Liver (tissue), 9 donors: ENCODE results near the gene LAMB4. TPM values are rescaled to one million over a fixed set of nuclear protein-coding genes. Genes with fewer than 3 reads are reported as not detected.

Experiments
- DNase-seq: peaks from one replicate; pipeline ENCODE4 v3.0.0-alpha.2; 2017; ENCODE audit warnings: low spot score
- H3K27ac ChIP-seq, 2 donors: one replicate each; pipeline ENCODE4 v1.7.0; 2013; ENCODE audit warnings: inconsistent platforms in 2 of 2, low read length in 2 of 2, control low read depth in 1 of 2, low read depth in 1 of 2, mild to moderate bottlenecking in 1 of 2
- H3K27me3 ChIP-seq, 4 donors: one replicate each; pipeline versions ENCODE4 v1.6.1 to v1.7.0; 2013; ENCODE audit warnings: low read length in 3 of 4, inconsistent platforms in 1 of 4, mild to moderate bottlenecking in 1 of 4, moderate library complexity in 1 of 4; ENCODE audit not compliant: control insufficient read depth in 4 of 4, insufficient read depth in 4 of 4
- H3K36me3 ChIP-seq, 4 donors: one replicate each; pipeline versions ENCODE4 v1.6.1 to v1.7.0; 2013; ENCODE audit warnings: low read length in 3 of 4, mild to moderate bottlenecking in 3 of 4, low read depth in 1 of 4, moderate library complexity in 1 of 4; ENCODE audit not compliant: control insufficient read depth in 4 of 4, insufficient read depth in 3 of 4
- H3K4me1 ChIP-seq, 4 donors: one replicate each; pipeline versions ENCODE4 v1.6.1 to v1.7.0; 2013; ENCODE audit warnings: low read length in 3 of 4, mild to moderate bottlenecking in 3 of 4, moderate library complexity in 1 of 4; ENCODE audit not compliant: control insufficient read depth in 4 of 4, insufficient read depth in 4 of 4
- H3K4me3 ChIP-seq, 3 donors: one replicate each; pipeline versions ENCODE4 v1.6.1 to v1.7.0; 2013; ENCODE audit warnings: low read length in 3 of 3, control low read depth in 1 of 3, low read depth in 1 of 3, mild to moderate bottlenecking in 1 of 3
- H3K9ac ChIP-seq, 2 donors: one replicate each; pipeline ENCODE4 v1.7.0; 2013; ENCODE audit warnings: low read length in 2 of 2, mild to moderate bottlenecking in 2 of 2, moderate library complexity in 2 of 2, control low read depth in 1 of 2, low read depth in 1 of 2
- H3K9me3 ChIP-seq, 4 donors: one replicate each; pipeline versions ENCODE4 v1.6.1 to v1.7.0; 2013; ENCODE audit warnings: low read length in 3 of 4; ENCODE audit not compliant: control insufficient read depth in 4 of 4
- EGR1 ChIP-seq, 2 donors: IDR thresholded peaks; 2 replicates each; pipeline ENCODE4 v1.6.1; 2016 to 2018; ENCODE audit warnings: antibody characterized with exemption in 2 of 2, low read depth in 2 of 2
- FOXA1 ChIP-seq: IDR thresholded peaks from 2 replicates; pipeline ENCODE4 v1.6.1; 2016; ENCODE audit warnings: antibody characterized with exemption
- FOXA2 ChIP-seq: IDR thresholded peaks from 2 replicates; pipeline ENCODE4 v1.6.1; 2016; ENCODE audit warnings: antibody characterized with exemption
- GABPA ChIP-seq, 2 donors: IDR thresholded peaks in 1 of 2; conservative IDR thresholded peaks in 1 of 2; 2 replicates each; pipeline ENCODE4 v1.6.1; 2016; ENCODE audit warnings: antibody characterized with exemption in 2 of 2, mild to moderate bottlenecking in 1 of 2, moderate library complexity in 1 of 2
- HNF4A ChIP-seq, 2 donors: conservative IDR thresholded peaks; 2 replicates each; pipeline ENCODE4 v1.6.1; 2016; ENCODE audit warnings: antibody characterized with exemption in 2 of 2, mild to moderate bottlenecking in 2 of 2
- HNF4G ChIP-seq: IDR thresholded peaks from 2 replicates; pipeline ENCODE4 v1.6.1; 2016; ENCODE audit warnings: antibody characterized with exemption
- JUND ChIP-seq, 2 donors: IDR thresholded peaks; 2 replicates each; pipeline ENCODE4 v1.6.1; 2016; ENCODE audit warnings: antibody characterized with exemption in 2 of 2
- RAD21 ChIP-seq, 2 donors: IDR thresholded peaks; 2 replicates each; pipeline ENCODE4 v1.6.1; 2016; ENCODE audit warnings: antibody characterized with exemption in 2 of 2, mild to moderate bottlenecking in 2 of 2
- RXRA ChIP-seq, 2 donors: IDR thresholded peaks; 2 replicates each; pipeline ENCODE4 v1.6.1; 2017 to 2018; ENCODE audit warnings: antibody characterized with exemption in 2 of 2, mild to moderate bottlenecking in 1 of 2
- SP1 ChIP-seq: IDR thresholded peaks from 2 replicates; pipeline ENCODE4 v1.6.1; 2018; ENCODE audit warnings: antibody characterized with exemption, mild to moderate bottlenecking
- YY1 ChIP-seq: IDR thresholded peaks from 2 replicates; pipeline ENCODE4 v1.6.1; 2016; ENCODE audit warnings: antibody characterized with exemption, mild to moderate bottlenecking
- WGBS: extraction: QIAGEN DNeasy Blood & Tissue Kit; methylation state at CpG from one replicate; pipeline ENCODE4 v1.1.7; 2013; 5-methylcytosine and 5-hydroxymethylcytosine counted together
- polyA plus RNA-seq, 2 donors: library from polyadenylated mRNA; stranded (reverse) in 1 of 2; unstranded in 1 of 2; fragments of 200-250 nt in 1 of 2; fragments of >200 nt in 1 of 2; fragmentation: Nextera tagmentation in 1 of 2; extraction: Ambion mirVana in 1 of 2; gene quantifications; one replicate each; pipeline versions ENCODE4 v1.2.1 to v1.2.3, GENCODE V29; 2013 to 2015
- total RNA-seq, 2 donors: library from RNA; depleted of rRNA; stranded (reverse); fragments of >200 nt; gene quantifications; one replicate each; pipeline ENCODE4 v1.2.3, GENCODE V29; 2014
- TF ChIP-seq, protein P1 (sequence below): IDR thresholded peaks from 2 replicates; pipeline ENCODE4 v1.6.1; 2016; ENCODE audit warnings: antibody characterized with exemption
- TF ChIP-seq, protein P2 (sequence below): IDR thresholded peaks from 2 replicates; pipeline ENCODE4 v1.6.1; 2016; ENCODE audit warnings: antibody characterized with exemption
- TF ChIP-seq, protein P3 (sequence below): IDR thresholded peaks from 2 replicates; pipeline ENCODE4 v1.6.1; 2016; ENCODE audit warnings: antibody characterized with exemption
- TF ChIP-seq, protein P4 (sequence below): IDR thresholded peaks from 2 replicates; pipeline ENCODE4 v1.6.1; 2016; ENCODE audit warnings: antibody characterized with exemption, mild to moderate bottlenecking
- donor health status: healthy.
- donor health status: healthy.
- donor health status: healthy.
- donor health status: healthy.
- donor health status: healthy.

Gene LAMB4
- total and polyA plus RNA-seq, 4 donors, result under 0.01 to 0.03 TPM; not detected in 2

DNA sequence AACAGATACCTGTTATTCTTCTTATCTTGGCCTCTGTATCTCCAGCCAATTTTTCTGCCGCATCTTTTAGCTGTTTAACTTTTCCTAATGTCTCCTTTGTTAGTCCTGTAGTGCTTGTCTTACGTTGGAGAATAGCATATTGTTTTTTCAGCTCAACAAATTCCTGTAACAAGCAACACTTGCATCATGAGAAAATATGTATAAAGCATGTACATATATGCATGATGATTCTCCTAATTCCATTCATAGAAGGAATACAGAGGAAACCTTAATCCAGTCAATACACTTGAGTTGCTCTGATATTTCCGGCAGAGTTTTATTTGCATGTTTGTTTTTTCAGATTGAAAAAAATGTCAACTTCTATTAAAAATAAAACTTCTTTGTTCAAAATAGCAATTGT is 101.1 kb downstream of the LAMB4 start:
- no peak overlapping the region for H3K4me3 ChIP-seq
- H3K27ac ChIP-seq, result no peak overlapping the region
- H3K9ac ChIP-seq, result no peak overlapping the region
- 95% methylated on average over 3 of the region's 3 CpGs for WGBS
- no peak for DNase-seq
- TF ChIP-seq RXRA (IDR thresholded peaks at IDR 0.05) (no peak), GABPA (IDR thresholded peaks at IDR 0.05 in 1 of 2, conservative IDR thresholded peaks at IDR 0.05 in 1 of 2) (no peak), HNF4A (conservative IDR thresholded peaks at IDR 0.05) (no peak), JUND (IDR thresholded peaks at IDR 0.05) (no peak), HNF4G (no peak), YY1 (no peak), SP1 (no peak), EGR1 (IDR thresholded peaks at IDR 0.05; ENCODE audit: low read depth in 2 of 2) (no peak)
- TF ChIP-seq, protein P1, sequence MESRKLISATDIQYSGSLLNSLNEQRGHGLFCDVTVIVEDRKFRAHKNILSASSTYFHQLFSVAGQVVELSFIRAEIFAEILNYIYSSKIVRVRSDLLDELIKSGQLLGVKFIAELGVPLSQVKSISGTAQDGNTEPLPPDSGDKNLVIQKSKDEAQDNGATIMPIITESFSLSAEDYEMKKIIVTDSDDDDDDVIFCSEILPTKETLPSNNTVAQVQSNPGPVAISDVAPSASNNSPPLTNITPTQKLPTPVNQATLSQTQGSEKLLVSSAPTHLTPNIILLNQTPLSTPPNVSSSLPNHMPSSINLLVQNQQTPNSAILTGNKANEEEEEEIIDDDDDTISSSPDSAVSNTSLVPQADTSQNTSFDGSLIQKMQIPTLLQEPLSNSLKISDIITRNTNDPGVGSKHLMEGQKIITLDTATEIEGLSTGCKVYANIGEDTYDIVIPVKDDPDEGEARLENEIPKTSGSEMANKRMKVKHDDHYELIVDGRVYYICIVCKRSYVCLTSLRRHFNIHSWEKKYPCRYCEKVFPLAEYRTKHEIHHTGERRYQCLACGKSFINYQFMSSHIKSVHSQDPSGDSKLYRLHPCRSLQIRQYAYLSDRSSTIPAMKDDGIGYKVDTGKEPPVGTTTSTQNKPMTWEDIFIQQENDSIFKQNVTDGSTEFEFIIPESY, result no peak
- no peaks in the 10 kb centered on the region for H3K9me3 ChIP-seq
- peaks cover 0 to 2% (median 0%) of the 10 kb centered on the region in 4 donors for H3K4me1 ChIP-seq
- no peaks in the 10 kb centered on the region for H3K27me3 ChIP-seq
- H3K36me3 ChIP-seq, result no peaks in the 10 kb centered on the region

DNA sequence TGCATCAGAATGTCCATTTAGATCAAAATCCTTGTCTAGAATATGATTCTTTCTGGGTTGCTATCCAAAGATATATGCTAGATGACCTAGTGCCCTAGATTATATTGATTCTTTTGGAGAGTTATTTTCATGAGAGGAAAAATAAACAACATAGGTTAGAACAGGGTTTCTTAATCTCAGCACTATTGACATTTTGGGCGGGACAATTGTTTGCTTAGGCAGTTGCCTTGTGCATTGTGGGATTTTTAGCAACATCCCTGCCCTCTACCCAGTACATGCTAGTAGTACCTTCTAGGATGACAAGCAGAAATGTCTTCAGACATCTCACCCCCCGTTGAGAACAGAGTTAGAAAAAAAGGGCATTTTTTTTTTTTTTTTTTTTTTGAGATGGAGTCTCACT is 102.0 kb downstream of the LAMB4 start:
- TF ChIP-seq, protein P2, sequence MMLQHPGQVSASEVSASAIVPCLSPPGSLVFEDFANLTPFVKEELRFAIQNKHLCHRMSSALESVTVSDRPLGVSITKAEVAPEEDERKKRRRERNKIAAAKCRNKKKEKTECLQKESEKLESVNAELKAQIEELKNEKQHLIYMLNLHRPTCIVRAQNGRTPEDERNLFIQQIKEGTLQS, result no peak
- peak in 1 of 2 donors; percentile 70 for TF ChIP-seq EGR1 (IDR thresholded peaks at IDR 0.05; ENCODE audit: low read depth in 2 of 2)
- peak; percentile 56 to 80 for TF ChIP-seq RXRA (IDR thresholded peaks at IDR 0.05)
- TF ChIP-seq RAD21 (IDR thresholded peaks at IDR 0.05), result peak; percentile 25 to 28
- peak in 1 of 2 donors; percentile 29 for TF ChIP-seq GABPA (IDR thresholded peaks at IDR 0.05 in 1 of 2, conservative IDR thresholded peaks at IDR 0.05 in 1 of 2)
- TF ChIP-seq YY1, result peak; percentile 27
- TF ChIP-seq HNF4G, result no peak
- TF ChIP-seq, protein P3, sequence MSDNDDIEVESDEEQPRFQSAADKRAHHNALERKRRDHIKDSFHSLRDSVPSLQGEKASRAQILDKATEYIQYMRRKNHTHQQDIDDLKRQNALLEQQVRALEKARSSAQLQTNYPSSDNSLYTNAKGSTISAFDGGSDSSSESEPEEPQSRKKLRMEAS, result peak; percentile 65
- peak; percentile 98 for TF ChIP-seq FOXA2
- TF ChIP-seq, protein P4, sequence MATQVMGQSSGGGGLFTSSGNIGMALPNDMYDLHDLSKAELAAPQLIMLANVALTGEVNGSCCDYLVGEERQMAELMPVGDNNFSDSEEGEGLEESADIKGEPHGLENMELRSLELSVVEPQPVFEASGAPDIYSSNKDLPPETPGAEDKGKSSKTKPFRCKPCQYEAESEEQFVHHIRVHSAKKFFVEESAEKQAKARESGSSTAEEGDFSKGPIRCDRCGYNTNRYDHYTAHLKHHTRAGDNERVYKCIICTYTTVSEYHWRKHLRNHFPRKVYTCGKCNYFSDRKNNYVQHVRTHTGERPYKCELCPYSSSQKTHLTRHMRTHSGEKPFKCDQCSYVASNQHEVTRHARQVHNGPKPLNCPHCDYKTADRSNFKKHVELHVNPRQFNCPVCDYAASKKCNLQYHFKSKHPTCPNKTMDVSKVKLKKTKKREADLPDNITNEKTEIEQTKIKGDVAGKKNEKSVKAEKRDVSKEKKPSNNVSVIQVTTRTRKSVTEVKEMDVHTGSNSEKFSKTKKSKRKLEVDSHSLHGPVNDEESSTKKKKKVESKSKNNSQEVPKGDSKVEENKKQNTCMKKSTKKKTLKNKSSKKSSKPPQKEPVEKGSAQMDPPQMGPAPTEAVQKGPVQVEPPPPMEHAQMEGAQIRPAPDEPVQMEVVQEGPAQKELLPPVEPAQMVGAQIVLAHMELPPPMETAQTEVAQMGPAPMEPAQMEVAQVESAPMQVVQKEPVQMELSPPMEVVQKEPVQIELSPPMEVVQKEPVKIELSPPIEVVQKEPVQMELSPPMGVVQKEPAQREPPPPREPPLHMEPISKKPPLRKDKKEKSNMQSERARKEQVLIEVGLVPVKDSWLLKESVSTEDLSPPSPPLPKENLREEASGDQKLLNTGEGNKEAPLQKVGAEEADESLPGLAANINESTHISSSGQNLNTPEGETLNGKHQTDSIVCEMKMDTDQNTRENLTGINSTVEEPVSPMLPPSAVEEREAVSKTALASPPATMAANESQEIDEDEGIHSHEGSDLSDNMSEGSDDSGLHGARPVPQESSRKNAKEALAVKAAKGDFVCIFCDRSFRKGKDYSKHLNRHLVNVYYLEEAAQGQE, result no peak
- peak; percentile 47 to 56 for TF ChIP-seq JUND (IDR thresholded peaks at IDR 0.05)
- TF ChIP-seq HNF4A (conservative IDR thresholded peaks at IDR 0.05), result peak; percentile 68 to 76
- TF ChIP-seq, protein P1, result peak; percentile 68
- peak; percentile 94 for TF ChIP-seq FOXA1
- peak; percentile 38 for TF ChIP-seq SP1
- no peaks in the 10 kb centered on the region for H3K9me3 ChIP-seq
- DNase-seq, result no peak
- no peak overlapping the region for H3K4me3 ChIP-seq
- 38% methylated on average over 2 of the region's 2 CpGs for WGBS
- peaks cover 0 to 2% (median 0%) of the 10 kb centered on the region in 4 donors for H3K4me1 ChIP-seq
- H3K27me3 ChIP-seq, result peaks cover 0 to 2% (median 0%) of the 10 kb centered on the region in 4 donors
- H3K27ac ChIP-seq, result no peak overlapping the region
- H3K36me3 ChIP-seq, result no peaks in the 10 kb centered on the region
- no peak overlapping the region for H3K9ac ChIP-seq
